ENCODE data around the gene FBXL13. TPM values are rescaled to one million over a fixed set of nuclear protein-coding genes. Genes with fewer than 3 reads are reported as not detected.

Gene FBXL13
- total and polyA plus RNA-seq, 10 of the 15 experiments (the other 5 are each of a cell fraction or from before 2014, with no cell fraction given) = 0.08 to 0.95 (median 0.28) TPM; not detected in 2

GRCh38 chr7:102926783-102927140 is 147.8 kb downstream of the FBXL13 start:
- no peaks in the 10 kb centered on the region for H3K79me2 ChIP-seq (ENCODE audit: control insufficient read depth, insufficient read depth, low read length)
- FAIRE-seq = no peak
- ChIA-PET CTCF (interaction anchor here (1.1 kb wide), 1 partner anchor 10 kb away, joined by 3 read pairs; no protein-coding TSS in a partner anchor), RAD21 (ENCODE audit: unreplicated experiment) (interaction anchor here (1.0 kb wide), 1 partner anchor 169 kb away, joined by 3 read pairs; no protein-coding TSS in a partner anchor), SMC1A (ENCODE audit: uncharacterized antibody, unreplicated experiment) (interaction anchor here (0.7 to 0.9 kb wide), 2 partner anchors 10 to 14 kb away, joined by 3 read pairs; partner anchors contain the start of gene LRRC17), POLR2A (interaction anchor here (1.4 kb wide), 1 partner anchor 9 kb away, joined by 3 read pairs; no protein-coding TSS in a partner anchor)
- no peak overlapping the region for H3K4me2 ChIP-seq (ENCODE audit: control insufficient read depth, insufficient read depth)
- no peak for ATAC-seq
- DNase-seq (ENCODE audit: low read depth, low spot score) = no peak
- no TSS peak for BruUV-seq (replicated peaks)
- H3K36me3 ChIP-seq (ENCODE audit: control insufficient read depth in 2 of 2, insufficient read depth in 2 of 2, low read length in 1 of 2) = no peaks in the 10 kb centered on the region
- H3K4me3 ChIP-seq = no peak overlapping the region
- TF ChIP-seq NKRF (conservative IDR thresholded peaks at IDR 0.05) (no peak), CHD1 (IDR thresholded peaks at IDR 0.05; ENCODE audit: low read depth, low read length) (no peak), ATF7 (IDR thresholded peaks at IDR 0.05; ENCODE audit: low read depth) (no peak), MEF2B (IDR thresholded peaks at IDR 0.05; ENCODE audit: partially characterized antibody, poor library complexity, severe bottlenecking) (no peak), ZNF24 (IDR thresholded peaks at IDR 0.05) (no peak), ELK1 (IDR thresholded peaks at IDR 0.05; ENCODE audit: low read depth, low read length) (no peak), MYC (IDR thresholded peaks at IDR 0.05; ENCODE audit: insufficient read depth, insufficient read length, insufficient replicate concordance, low read length, severe bottlenecking) (no peak), ZBTB11 (CRISPR knock-in tag; IDR thresholded peaks at IDR 0.05) (no peak)
- H3K9me3 ChIP-seq (replicated peaks; ENCODE audit: control insufficient read depth, insufficient read depth, low read length) = no peaks in the 10 kb centered on the region
- H3K4me1 ChIP-seq (ENCODE audit: control insufficient read depth, insufficient read depth, low read length) = no peaks in the 10 kb centered on the region
- H3K27me3 ChIP-seq (replicated peaks in 1 of 2; ENCODE audit: control insufficient read depth in 2 of 2, insufficient read depth in 2 of 2, low read length in 1 of 2) = peaks cover 0 to 3% of the 10 kb centered on the region in 2 experiments; a peak in 2 of 4 replicates
- no peaks in the 10 kb centered on the region for H4K20me1 ChIP-seq (ENCODE audit: control insufficient read depth, insufficient read depth)
- intact Hi-C loops (cut with micrococcal nuclease; ENCODE audit: unreplicated experiment) (no loop called here), in situ Hi-C loops (cut with MboI) (no loop called here)
- H3K27ac ChIP-seq (ENCODE audit: control insufficient read depth, insufficient read depth) = no peak overlapping the region
- no peak overlapping the region for H3K9ac ChIP-seq (ENCODE audit: control insufficient read depth, insufficient read depth, low read length)
- H2AFZ ChIP-seq (ENCODE audit: control insufficient read depth, low read depth, low read length) = no peak overlapping the region

Data from GM12878 (cell line).